GM21529 (cell line): ENCODE data around the gene F10.
"Not testable (repeated sequence)": the region's sequence is repeated elsewhere in the genome, so short reads cannot be mapped to it uniquely, and the experiment has no call there.

Experiments used
- ATAC-seq: cut with Tn5 transposase; IDR thresholded peaks from one replicate; pipeline ENCODE4 v1.9.1; 2021; ENCODE audit not compliant: unreplicated experiment

F10 gene

GRCh38 chr13:113098162-113098732 lies 24.4 kb upstream of the F10 start:
- no peak for ATAC-seq

GRCh38 chr13:113099142-113099541 lies 23.5 kb upstream of the F10 start:
- no peak for ATAC-seq

GRCh38 chr13:113102302-113102701 lies 20.3 kb upstream of the F10 start:
- not testable (repeated sequence) for ATAC-seq

- ATAC-seq = no peak
Observed at GRCh38 chr13:113102727-113103126, 19.9 kb upstream of the F10 start.

GRCh38 chr13:113103646-113104045 lies 19.0 kb upstream of the F10 start:
- no peak for ATAC-seq

DNA sequence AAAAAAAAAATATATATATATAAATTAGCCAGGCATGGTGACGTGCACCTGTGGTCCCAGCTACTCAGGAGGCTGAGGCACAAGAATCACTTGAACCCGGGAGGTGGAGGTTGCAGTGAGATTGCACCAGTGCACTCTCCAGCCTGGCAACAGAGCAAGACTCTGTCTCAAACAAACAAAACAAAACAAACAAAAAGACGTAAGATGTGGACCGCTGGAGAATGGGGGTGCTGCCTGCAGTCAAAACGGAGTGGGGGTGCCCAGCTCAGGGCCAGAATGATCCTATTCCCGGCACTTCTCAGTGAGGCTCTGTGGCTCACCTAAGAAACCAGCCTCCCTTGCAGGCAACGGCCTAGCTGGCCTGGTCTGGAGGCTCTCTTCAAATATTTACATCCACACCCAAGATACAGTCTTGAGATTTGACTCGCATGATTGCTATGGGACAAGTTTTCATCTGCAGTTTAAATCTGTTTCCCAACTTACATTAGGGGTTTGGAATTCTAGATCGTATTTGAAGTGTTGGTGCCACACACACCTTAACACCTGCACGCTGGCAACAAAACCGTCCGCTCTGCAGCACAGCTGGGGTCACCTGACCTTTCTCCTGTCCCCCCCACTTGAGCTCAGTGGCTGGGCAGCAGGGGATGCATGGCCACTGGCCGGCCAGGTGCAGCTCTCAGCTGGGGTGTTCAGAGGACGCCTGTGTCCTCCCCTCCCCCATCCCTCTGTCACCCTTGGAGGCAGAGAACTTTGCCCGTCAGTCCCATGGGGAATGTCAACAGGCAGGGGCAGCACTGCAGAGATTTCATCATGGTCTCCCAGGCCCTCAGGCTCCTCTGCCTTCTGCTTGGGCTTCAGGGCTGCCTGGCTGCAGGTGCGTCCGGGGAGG lies 17.3 kb upstream of the F10 start, which contains the start of gene F7:
F7 (plus strand) TSS at position 760 of the 889 bp plus-strand sequence; CDS start at position 811, 51 bp downstream.
- ATAC-seq = no peak

DNA sequence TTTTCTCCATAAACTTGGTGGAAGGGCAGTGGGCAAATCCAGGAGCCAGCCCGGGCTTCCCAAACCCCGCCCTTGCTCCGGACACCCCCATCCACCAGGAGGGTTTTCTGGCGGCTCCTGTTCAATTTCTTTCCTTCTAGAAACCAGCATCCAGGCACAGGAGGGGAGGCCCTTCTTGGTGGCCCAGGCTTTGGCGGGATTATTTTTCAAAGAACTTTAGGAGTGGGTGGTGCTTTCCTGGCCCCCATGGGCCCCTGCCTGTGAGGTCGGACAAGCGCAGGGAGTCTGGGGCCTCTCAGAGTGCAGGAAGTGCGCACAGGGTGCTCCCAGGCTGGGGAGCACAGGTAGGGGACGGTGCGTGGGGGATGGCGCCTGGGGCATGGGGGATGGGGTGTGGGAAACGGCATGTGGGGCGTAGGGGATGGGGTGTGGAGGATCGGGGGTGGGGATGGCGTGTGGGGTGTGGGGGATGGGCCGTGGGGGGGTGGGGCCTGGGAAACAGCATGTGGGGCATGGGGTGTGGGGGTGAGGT lies 16.6 kb upstream of the F10 start:
- no peak for ATAC-seq

DNA sequence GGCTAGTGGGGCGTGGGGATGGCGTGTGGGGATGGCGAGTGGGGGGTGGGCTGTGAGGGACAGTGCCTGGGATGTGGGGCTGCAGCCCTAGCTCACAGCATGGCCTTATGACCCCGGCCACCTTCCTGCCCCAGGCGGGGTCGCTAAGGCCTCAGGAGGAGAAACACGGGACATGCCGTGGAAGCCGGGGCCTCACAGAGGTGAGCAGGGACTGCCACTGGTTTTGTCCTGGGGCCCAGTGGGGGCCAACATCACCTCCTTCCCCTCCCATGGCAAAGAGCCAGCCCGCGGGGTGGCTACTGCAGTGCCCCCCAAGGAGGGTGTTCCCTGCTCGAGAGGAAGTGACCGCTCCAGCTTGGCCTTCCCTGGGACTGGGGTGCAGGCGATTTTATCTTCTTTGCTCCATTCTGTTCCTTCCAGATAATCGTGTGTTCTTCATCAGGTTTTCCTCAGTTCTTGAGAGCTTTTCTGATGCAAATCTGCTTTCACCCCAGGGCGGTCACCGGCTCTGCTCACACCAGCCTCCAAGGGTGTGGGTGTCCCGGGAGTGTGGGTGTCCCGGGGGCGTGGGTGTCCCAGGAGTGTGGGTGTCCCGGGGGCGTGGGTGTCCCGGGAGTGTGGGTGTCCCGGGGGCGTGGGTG lies 15.8 kb upstream of the F10 start:
- ATAC-seq = no peak

- ATAC-seq = not testable (repeated sequence)
Observed at GRCh38 chr13:113108521-113108920, 14.1 kb upstream of the F10 start.

- ATAC-seq = no peak
Observed at GRCh38 chr13:113109151-113110047, 13.2 kb upstream of the F10 start.

DNA sequence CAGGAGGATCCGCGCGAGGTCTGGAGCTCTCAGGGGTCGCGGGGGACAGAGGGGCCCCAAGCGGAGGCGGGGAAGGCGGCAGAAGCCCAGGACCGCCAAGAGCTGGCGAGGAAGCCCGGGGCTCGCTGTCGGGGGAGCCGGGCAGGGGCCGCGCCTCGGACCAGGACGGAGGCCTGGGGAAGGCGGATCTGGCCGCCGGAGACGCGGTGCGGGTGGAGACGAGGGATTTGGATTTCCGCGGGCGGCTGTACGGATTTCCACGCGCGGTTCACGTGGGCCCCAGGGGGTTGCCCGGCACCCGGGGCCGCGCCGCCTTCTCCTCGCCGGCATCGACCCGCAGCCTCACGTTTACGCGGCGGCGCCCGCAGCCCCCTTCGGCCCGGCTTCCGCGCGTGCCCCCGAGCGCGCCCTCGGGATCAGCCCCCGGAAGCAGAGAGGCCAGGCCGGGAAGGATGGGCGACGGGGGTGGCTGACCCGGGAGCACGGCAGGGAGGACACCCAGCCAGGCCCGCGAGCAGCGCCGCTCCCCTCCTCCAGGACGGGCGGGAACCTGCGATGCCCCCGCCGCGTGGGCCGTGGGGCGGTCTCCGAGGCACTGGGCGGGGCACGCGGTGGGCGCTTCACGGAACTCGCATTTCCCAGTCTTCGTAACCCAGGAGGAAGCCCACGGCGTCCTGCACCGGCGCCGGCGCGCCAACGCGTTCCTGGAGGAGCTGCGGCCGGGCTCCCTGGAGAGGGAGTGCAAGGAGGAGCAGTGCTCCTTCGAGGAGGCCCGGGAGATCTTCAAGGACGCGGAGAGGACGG lies 12.3 kb upstream of the F10 start:
- ATAC-seq = no peak

DNA sequence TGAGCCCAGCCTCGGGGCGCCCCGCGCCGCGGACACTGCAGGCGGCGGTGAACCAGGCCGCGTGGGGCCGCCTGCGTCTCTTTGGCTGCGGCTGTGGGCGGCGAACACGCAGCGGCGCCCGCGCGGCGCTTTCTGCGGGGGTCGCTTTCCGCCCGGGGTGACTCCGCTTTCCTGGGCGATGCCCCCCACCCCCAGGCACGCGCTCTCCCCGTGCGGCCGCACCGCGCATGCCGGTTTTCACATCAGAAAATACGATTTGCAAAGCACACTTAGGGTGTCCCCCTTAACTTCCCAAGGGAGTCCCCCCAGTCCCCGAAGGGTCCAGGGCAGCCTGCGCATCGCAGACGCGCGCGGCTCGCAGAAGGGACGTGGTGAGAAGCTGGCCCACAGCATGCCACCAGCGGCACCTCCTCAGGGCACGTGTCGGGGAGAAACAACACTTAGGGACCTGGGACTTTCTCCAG lies 11.7 kb upstream of the F10 start:
- no peak for ATAC-seq

DNA sequence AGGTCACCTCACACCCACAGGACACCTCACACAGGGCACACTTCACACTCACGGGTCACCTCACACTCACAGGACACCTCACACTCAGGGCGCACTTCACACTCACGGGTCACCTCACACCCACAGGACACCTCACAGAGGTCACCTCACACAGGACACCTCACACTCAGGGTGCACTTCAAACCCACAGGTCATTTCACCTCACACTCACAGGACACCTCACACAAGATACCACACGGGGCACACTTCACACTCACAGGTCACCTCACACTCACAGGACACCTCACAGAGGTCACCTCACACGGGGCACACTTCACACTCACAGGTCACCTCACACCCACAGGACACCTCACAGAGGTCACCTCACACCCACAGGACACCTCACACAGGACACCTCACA lies 10.8 kb upstream of the F10 start:
- ATAC-seq = not testable (repeated sequence)

GRCh38 chr13:113112475-113112874 lies 10.1 kb upstream of the F10 start:
- ATAC-seq = not testable (repeated sequence)

- no peak for ATAC-seq
Observed at GRCh38 chr13:113112893-113113845, 9.4 kb upstream of the F10 start.

- no peak for ATAC-seq
Observed at GRCh38 chr13:113113846-113114271, 8.7 kb upstream of the F10 start.

DNA sequence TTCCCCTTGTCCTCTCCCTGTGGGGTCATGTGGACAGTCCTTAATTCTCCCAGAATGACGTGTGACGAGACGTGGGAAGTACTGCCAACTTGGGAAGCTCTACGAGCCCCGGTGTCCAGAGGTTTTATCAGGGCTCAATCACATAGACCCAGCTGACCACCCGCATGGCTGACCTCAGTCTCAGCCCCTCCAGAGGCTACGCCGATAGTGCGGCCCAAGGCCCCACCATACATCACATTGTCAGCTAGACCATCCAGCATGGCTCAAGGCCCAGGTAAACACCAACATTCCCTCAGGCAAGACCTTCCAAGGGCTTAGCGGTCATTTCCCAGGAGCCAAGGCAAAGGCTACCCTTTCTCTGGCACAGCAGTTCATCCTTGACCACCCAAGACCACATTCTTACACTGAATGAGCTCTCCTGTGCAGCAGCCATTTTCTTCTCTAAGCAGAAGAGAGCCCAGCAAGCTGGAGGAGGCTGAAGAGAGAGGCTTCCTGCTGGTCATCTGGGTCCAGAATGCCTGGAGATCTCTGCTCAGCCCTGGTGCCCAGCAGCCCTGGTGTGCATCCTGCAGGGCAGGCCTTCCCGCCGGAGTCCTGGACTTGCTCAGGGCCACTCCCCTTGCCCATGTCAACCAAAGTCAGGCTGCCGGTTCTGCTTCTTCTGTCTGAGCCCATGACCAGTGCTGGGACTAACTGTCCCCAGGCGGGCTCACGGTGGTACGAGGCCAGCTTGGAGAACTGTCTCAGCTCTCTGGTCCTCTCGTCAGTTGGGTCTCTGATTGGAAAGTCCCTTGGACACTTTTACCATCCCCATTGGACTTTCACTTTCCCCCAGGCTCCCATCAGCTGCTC lies 7.9 kb upstream of the F10 start:
- ATAC-seq = no peak
